Lower leg skin (tissue), 3 donors: ENCODE measurements around the gene HMGB4.

Experiments
- CTCF ChIP-seq, 3 donors: fragments of 450-650 bp; IDR thresholded peaks; one replicate each; pipeline ENCODE4 v1.5.1; 2016; ENCODE audit warnings: antibody characterized with exemption in 3 of 3, mild to moderate bottlenecking in 3 of 3, moderate library complexity in 2 of 3
- POLR2A ChIP-seq, 2 donors: fragments of 450-650 bp; IDR thresholded peaks; one replicate each; pipeline ENCODE4 v1.6.1; 2016 to 2017; ENCODE audit warnings: antibody characterized with exemption in 2 of 2, mild to moderate bottlenecking in 1 of 2, moderate library complexity in 1 of 2

GRCh38 chr1:33815061-33815460 is 48.8 kb upstream of the HMGB4 start:
- TF ChIP-seq CTCF (IDR thresholded peaks at IDR 0.05) (no peak), POLR2A (IDR thresholded peaks at IDR 0.05) (no peak)
